Activated CD4-positive, alpha-beta T cell treated with anti-CD3 and anti-CD28 coated beads, Interleukin-2, amount 50 U/mL, for 48 hours (primary cell): ENCODE results near the gene SGTA.

ENCODE experiments used
- DNase-seq, 2 experiments: peaks; one replicate each; pipeline ENCODE4 v3.0.0-alpha.2; 2020

SGTA gene

GRCh38 chr19:2744113-2744512 is 39.0 kb downstream of the SGTA start:
- no peak for DNase-seq

DNA sequence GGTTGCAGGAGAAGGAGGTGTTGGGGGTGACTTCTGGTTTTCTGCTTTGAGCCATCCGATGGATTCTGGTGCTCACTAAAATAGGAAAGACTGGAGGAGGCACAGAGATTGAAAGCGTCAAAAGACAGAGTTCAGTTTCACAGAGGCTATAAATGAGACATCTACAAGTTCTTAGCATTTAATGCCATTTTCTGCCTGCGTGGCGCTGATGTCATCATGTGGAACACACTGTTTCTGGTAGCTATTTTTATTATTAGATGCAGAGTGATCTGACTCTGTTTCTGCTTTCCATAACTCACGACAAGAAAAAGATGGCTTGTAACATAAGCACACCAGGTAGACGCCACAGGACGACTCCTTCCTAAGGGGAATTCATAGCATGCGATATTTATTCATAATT is 40.0 kb downstream of the SGTA start:
- DNase-seq, result no peak

- DNase-seq, result no peak
Observed at GRCh38 chr19:2740314-2740656, 42.8 kb downstream of the SGTA start.

- peak; percentile 99 to 100 for DNase-seq
Observed at GRCh38 chr19:2739602-2740313, 43.3 kb downstream of the SGTA start, which contains the start of gene SLC39A3. Gene SLC39A3, minus strand, starts transcription at chr19:2740017. Its CDS starts 2,760 bp downstream, at chr19:2737257.

DNA sequence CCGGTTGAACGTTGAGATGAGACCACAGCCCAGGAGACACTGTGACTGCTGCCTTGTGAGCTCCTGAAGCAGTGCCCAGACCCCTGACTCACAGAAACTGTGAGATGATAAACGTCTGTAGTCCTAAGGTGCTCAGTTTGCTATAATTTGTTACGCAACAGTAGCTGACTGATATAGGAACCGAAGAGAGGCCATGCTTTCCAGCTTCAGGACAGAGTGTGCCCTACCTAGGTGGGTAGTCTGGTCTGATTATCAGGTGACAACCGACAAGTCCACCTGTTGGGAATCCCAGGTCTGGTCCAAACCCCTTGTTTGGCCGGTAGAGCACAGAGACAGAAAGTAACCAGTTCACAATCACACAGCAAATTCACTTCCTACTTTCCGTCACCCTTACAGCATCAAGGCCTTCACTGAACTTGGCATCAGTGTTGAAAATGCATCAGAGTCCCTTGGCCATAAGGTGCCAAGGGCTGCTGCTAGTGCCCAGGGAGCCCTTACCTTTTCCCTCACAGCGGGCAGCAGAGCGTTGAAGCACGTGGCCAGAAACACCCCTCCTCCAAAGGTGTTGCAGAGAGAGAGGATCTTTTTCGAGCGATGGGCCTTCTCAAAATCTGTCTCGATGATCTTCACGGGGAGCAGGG is 46.4 kb downstream of the SGTA start:
- no peak for DNase-seq

DNA sequence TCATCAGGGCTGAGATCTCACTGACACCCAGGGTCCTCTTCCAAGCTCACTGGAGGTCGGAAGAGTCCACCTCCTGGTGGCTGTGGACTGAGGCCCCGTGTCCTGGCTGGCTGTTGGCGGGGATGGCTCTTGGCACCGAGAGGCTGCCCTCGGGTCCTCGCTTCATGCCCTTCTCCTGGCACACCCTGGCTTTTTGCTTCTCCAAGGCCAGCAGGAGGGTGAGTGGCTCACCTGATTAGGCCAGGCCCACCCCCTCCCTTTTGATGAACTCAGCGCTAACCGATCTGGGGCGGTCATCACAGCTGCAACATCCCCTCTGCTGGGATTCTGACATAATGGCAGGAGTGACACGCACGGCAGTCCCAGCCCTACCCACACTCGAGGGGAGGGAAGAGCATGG is 47.7 kb downstream of the SGTA start:
- no peak for DNase-seq

- no peak for DNase-seq
Observed at GRCh38 chr19:2734589-2735288, 48.3 kb downstream of the SGTA start.

DNA sequence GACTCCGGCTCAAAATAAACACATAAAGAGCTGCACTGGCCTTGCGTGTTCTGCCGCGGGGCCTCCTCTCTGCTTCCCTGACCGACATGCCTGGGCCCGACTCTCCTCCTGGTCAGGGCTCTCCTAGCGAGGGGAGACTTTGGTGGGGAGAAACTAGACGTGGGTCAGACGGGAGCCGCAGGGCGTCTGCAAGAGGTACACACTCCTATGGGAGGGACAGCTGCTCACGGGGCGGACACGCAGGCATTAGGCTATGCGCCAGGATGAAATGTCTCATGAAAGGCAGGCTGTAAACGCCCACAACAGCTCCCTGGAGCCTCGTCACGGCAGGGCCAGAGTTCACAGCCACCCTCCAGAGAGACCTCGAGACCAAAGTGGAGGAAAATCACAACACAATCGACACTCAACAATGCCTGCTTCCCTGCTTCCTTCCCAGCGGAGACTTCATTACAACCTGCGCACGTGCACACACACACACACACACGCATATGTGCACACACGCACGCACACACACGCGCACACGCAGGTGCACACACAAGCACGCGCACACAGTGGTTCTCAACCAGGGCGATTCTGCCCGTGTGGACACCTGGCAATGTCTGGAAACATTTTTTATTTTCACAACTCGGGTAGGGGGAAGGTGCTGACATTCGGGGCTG is 49.0 kb downstream of the SGTA start:
- DNase-seq, result no peak

- no peak for DNase-seq
Observed at GRCh38 chr19:2732883-2733282, 50.2 kb downstream of the SGTA start.

DNA sequence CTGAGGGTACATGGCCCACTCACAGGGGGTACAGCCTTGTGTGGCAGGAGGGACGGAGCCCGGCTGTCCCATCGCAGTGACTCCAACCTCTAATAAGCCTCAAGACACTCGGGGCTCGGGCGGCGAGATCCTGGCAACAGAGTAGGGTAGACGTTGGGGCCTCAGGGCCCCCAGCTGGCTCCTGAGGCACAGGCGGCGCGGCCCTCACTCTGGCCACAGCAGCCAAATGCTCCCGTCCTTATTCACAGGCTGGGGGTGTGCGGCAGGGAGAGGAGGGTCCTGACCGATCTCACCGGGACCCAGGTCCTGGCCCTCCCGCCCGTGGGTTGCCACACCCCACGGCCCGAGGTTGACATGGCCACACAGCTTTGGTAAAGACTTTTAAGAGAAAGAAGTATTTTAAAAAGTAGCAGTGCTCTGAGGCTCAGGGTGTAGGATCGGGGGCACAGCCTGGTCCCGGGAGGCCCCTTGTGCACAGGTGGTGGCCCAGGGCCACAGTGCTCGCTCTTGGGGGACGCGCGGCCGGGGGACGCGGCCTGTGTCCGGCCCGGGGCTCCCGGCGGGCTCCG is 50.8 kb downstream of the SGTA start:
- DNase-seq, result no peak

GRCh38 chr19:2731181-2731995 is 51.7 kb downstream of the SGTA start:
- DNase-seq, result no peak

DNA sequence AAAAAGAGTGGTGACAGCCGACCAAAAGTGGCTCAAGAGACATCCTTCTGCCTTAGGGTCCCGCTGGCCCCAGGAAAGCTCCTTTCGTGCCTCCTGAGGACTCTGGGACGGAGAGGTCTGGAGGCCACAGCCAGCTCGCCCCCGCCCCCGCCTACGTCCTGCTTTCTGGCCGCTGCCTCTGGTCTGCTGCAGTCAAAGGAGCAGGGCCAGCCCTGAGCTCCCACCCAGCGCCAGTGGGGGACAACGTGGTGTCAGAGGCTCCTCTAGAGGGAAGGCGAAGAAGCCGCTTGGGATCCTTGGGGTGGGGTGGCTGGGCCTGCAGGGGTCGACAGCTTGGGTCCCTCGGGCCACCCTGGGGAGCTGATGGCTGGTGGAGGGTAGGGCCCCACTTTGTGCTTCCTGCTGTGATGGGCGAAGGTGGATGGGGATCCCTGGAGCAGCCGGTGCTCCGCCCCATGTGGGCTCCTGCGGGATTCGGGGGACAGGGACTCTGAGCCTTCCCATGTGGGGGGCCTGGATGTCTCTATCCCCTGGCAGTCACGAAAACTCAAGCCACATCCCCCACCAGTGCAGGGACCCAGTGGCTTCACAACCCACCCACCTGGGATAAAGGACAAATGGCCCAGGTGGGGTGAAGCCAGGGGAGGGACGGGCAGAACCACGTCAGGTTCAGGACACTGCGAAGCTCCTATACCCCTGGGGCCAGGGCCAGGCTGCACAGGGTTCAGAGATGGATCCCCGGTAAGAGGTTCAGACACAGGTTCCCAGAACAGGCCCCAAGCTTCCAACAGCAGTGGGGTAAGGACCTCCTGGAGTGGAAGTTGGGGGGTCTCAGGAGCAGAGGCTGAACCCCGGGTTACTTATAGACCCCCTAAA is 52.9 kb downstream of the SGTA start:
- DNase-seq, result no peak

DNA sequence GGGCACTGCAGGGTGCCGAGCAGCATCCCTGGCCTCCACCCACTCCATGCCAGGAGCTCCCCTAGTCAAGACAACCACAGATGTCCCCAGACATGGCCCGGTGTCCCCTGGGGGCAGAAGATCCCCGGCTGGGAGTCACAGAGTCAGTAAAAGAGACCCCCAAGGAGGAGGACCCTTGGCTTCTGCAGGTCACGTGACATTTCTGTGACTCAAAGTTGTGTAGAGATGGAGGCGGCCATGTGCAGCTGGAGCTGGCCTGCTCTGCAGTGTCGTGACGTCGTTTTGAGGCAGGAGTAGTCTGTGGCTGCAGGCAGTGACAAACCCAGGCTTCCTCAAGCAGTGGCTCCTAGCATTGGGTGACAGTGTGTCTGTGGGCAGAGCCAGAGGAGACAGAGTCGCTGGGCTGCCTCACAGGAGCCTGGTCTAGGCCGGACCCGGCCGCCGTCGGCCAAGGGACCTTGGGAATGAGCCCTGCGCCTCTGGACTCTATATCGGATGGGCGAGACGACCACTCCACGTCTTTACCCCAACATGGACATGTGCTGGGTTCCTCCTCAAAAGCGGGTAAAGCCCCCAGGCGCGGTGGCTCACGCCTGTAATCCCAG is 54.2 kb downstream of the SGTA start:
- DNase-seq, result no peak

GRCh38 chr19:2727640-2727944 is 55.5 kb downstream of the SGTA start:
- DNase-seq, result no peak

DNA sequence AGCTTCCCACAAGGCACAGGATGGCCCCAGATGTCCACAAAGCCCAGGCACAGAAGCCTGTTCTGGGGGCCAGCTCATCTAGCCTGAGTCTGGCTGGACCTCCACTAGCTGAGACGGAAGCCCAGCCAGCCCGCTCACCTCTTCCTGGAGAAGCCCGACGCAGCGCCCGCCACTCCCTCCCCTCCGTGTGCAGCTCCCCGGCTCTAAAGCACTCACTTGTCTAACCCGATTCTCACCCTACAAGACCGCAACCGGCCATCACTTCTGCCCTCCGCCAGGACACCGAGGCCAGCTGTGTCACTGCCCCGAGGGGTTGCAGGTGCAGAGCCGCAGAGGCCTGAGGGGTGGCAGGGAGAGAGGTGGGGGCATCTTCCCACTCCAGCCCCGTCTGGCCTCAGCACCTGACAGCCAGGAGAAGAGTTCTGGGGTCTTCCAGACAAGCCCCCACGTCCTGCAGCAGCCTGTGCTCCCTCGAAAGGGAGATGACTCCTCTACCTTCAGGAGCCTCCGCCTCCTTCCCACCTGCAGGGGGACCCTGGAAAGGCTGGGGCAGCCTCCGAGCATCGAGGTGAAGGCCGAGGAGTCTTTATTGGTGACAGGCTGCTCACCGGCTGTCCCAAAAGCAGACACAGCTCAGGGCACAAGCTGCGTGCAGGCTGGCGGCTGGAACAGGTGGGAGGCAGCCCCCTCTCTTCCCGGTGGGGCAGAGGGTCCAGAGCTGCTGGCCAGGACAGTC is 56.0 kb downstream of the SGTA start:
- DNase-seq, result no peak

DNA sequence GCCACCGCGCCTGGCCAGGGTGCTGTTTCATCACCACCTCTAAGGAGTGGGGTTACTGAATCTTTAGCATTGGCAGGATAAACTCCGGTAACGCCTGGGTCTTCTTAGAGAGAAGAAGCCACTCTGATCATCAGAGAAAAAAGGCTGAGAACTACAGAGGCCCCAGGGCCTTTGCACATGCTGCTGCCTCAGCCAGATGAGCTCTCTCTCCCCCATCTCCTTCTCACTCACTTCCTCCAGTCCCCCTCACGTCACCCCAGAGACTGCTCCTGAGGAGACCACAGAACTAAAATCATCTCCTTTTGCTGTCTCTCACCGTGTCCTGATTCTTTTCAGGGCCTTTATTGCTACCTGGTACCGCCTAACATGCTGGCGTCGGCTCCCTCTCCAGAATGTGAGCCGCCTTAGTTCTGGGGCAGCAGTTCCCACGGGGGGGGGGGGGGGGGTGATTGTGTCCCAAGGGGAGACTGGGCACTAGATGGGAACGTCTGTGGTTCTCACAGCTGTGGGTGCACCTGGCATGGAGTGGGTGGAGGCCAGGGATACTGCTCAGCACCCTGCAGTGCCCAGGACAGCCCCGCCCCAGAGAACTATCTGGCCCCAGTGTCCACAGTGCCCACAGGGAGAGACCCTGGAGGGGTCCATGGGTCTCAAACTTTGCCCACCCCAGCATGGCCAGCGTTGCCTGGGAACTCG is 56.8 kb downstream of the SGTA start:
- no peak for DNase-seq

- DNase-seq, result no peak
Observed at GRCh38 chr19:2724148-2724557, 58.9 kb downstream of the SGTA start.

- DNase-seq, result no peak
Observed at GRCh38 chr19:2723747-2724146, 59.3 kb downstream of the SGTA start.

DNA sequence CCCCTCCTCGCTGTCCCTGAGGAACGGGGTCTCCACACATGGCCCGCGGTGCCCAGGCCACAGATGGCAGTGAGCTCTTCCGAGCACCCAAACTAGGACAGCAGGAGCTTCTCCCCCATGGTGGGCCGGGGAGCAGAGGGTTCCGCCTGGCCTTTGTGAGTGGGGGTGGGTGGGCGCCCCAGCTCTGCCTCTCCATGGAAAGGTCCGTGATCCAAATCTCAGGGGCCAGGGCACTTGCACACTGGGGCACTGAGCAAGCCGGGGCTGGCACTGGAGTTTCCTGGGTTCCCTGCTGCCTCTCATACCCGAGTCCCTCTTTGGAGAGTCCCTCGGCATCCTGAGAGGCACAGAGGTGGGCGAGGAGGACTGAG is 59.7 kb downstream of the SGTA start:
- DNase-seq, result no peak
